HG03103 (cell line): Measurements from ENCODE around the gene NFIX.
"Not testable (repeated sequence)": the region's sequence is repeated elsewhere in the genome, so short reads cannot be mapped to it uniquely, and the experiment has no call there.

ENCODE experiments used
- ATAC-seq: cut with Tn5 transposase; IDR thresholded peaks from one replicate; pipeline ENCODE4 v1.9.1; 2021; ENCODE audit warnings: low read depth; ENCODE audit not compliant: unreplicated experiment

The NFIX gene

GRCh38 chr19:12957389-12957952, 37.8 kb upstream of the NFIX start:
- ATAC-seq, result not testable (repeated sequence)

GRCh38 chr19:12959481-12959880, 35.8 kb upstream of the NFIX start:
- no peak for ATAC-seq

- ATAC-seq, result no peak
Observed at GRCh38 chr19:12965017-12965811, 30.1 kb upstream of the NFIX start.

- no peak for ATAC-seq
Observed at GRCh38 chr19:12965812-12966135, 29.5 kb upstream of the NFIX start.

GRCh38 chr19:12967907-12968306, 27.4 kb upstream of the NFIX start:
- ATAC-seq, result no peak

GRCh38 chr19:12969292-12969988, 25.8 kb upstream of the NFIX start, which contains the start of gene DAND5:
Gene DAND5 (plus strand): TSS chr19:12969576. CDS start chr19:12969661, 85 bp downstream.
- ATAC-seq, result no peak

- ATAC-seq, result no peak
Observed at GRCh38 chr19:12970070-12970820, 25.0 kb upstream of the NFIX start.

- ATAC-seq, result no peak
Observed at GRCh38 chr19:12973236-12973635, 22.0 kb upstream of the NFIX start.

GRCh38 chr19:12974301-12975220, 20.7 kb upstream of the NFIX start:
- ATAC-seq, result no peak

- no peak for ATAC-seq
Observed at GRCh38 chr19:12975221-12975741, 20.0 kb upstream of the NFIX start.

GRCh38 chr19:12976109-12976508, 19.2 kb upstream of the NFIX start:
- ATAC-seq, result not testable (repeated sequence)

GRCh38 chr19:12979974-12980373, 15.3 kb upstream of the NFIX start:
- no peak for ATAC-seq

- ATAC-seq, result no peak
Observed at GRCh38 chr19:12982648-12983047, 12.6 kb upstream of the NFIX start.

- ATAC-seq, result no peak
Observed at GRCh38 chr19:12983091-12983490, 12.2 kb upstream of the NFIX start.

- ATAC-seq, result no peak
Observed at GRCh38 chr19:12983542-12984142, 11.6 kb upstream of the NFIX start.

- no peak for ATAC-seq
Observed at GRCh38 chr19:12984143-12984627, 11.1 kb upstream of the NFIX start.

GRCh38 chr19:12984683-12985048, 10.6 kb upstream of the NFIX start:
- no peak for ATAC-seq

GRCh38 chr19:12985049-12985776, 10.1 kb upstream of the NFIX start:
- no peak for ATAC-seq

GRCh38 chr19:12986726-12987125, 8.5 kb upstream of the NFIX start:
- no peak for ATAC-seq
